Measurements from ENCODE around the gene DLST.

DNA sequence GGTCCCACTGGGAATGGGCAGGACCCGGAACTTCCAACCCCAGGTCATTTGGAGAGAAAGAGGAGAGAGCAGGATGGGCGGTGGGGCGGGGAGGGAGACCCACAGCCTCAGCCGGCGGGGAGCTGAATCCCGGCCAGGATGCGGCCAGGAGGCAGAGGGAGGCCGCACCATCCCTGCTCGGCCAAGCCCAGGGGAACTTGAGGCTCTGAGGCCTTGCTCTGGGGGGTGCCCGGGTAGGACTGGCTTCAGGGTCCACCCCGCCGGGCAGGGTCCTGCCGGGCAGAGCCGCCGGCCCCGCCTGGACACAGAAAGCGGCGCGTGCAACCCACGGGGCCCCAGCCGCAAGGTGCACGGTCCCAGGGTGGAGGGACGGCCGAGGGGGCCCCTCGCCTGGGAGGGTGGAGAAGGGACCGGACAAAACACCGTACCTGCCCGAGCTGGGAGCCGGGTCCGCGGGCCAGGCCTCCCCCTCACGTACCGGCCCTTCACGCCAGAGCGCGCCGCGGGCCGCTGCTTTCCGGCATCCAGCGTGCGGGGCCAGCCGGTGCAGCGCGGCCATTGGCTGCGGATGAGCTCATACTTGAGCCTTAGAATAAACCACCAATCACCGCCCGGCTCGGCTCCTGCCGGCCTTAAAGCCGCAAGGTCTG, 41.2 kb downstream of the DLST start, which contains the start of gene RPS6KL1:
- TF ChIP-seq CTCF (IDR thresholded peaks at IDR 0.05; ENCODE audit: low read depth, low read length), result no peak
- no peak for TF ChIP-seq MAX (IDR thresholded peaks at IDR 0.05; ENCODE audit: low read depth, low read length)
- TF ChIP-seq POLR2A (IDR thresholded peaks at IDR 0.05; ENCODE audit: extremely low read depth, insufficient read length), result no peak

Data from NB4 (cell line).